A172 (cell line): Measurements from ENCODE around the gene RASL10A. TPM values are rescaled to one million over a fixed set of nuclear protein-coding genes. Genes with fewer than 3 reads are reported as not detected.

Experiments used
- DNase-seq: peaks from one replicate; pipeline ENCODE4 v3.0.0-alpha.2; 2015; ENCODE audit warnings: low spot score
- total RNA-seq: library from RNA; depleted of rRNA; stranded (reverse); fragments of >200 nt; shearing (Covaris generic); gene quantifications from 2 replicates; pipeline ENCODE4 v1.2.3, GENCODE V29; 2014; rRNA removed

The RASL10A gene
- total RNA-seq, 1 experiment from 2014 or later = not detected

DNA sequence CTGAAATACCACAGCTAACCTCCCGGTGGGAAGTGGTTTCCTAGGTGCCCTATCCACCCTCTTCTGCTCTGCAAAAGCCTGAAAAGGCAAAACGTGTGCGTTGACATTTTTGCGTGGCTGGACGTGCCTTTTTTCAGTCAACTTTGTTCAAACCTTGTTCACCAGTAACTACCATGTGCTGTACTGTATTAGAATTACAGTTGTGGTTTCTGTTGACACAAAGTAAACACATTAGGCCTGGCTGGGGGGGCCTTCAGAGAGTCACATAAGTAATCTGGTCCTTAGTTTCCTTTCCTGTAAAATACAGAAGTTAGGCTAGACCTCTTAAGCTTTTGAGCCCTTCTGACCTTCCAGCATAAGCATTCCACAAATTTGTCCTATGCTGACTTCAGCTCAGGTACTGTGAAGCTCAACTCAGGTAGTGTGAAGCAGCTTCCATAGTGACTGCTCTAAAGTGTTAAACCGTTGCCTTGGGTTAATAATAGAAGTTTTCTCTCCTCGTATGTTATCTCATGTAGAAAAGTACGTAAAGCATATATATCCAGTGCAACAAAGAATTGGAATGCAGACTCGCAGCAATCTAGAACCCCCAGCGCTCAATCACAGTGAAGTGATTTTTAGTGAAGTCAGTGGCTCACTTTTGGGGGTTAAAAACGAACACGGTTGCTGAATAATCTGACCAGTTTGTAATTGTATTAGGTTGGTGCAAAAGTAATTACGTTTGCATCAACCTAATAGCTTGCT, 45.6 kb downstream of the RASL10A start:
- no peak for DNase-seq

DNA sequence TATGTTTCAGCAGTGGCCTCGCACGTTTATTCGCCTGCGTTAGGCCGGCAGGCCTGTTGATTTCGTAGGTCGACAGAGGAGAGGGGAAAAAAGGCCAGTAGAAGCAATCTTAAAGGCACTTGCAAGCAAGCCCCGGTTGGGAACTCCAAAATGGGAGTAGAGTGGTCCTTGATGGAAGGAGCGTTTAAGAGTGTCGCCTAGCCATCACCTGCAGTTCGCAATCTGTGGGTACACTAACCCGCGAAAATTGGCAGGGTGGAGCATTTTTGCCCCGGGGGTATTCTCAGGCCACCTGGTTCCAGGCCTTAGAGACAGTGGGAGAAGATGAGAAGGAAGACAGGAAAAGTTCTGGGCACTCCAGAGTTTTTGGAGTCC, 46.3 kb downstream of the RASL10A start:
- no peak for DNase-seq

GRCh38 chr22:29268511-29269229, 46.8 kb downstream of the RASL10A start:
- DNase-seq = no peak

DNA sequence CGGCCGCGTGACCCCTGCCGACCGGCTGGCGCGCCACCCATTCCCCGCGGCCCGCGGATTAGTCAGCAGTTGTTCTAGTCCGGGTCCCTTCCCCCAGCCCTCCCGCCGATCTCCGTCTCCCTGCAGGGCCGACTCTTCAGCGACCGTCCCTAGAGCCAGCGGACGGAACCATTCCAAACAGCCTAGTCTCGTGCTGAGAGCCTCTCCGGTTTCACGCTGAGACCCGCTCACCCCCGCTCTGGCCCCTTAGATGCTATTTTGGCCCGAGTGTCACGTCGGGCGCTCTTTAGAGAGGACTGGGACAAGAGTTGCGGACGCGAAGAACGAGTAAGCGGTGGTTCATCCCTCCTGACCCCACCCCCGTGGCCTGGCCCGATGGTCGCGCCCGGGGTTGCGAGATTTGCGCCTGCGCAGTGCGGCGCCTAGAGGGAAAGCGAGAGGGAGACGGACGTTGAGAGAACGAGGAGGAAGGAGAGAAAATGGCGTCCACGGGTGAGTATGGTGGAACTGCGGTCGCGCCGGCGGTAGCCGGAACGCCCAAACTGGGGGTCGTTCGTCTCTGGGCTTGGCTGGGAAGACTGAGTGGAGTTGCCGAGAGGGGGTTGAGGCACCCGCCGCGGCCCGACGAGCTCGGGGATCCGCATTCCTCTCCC, 47.5 kb downstream of the RASL10A start, which contains the start of the genes EWSR1 and RHBDD3:
Gene EWSR1 (plus strand): TSS at position 411 of the 653 bp plus-strand sequence. CDS start 69 bp downstream, at position 480.
Gene RHBDD3 (minus strand): TSS at position 124 of the 653 bp plus-strand sequence. CDS start 2,355 bp downstream, outside the sequence.
- peak; percentile 88 for DNase-seq

DNA sequence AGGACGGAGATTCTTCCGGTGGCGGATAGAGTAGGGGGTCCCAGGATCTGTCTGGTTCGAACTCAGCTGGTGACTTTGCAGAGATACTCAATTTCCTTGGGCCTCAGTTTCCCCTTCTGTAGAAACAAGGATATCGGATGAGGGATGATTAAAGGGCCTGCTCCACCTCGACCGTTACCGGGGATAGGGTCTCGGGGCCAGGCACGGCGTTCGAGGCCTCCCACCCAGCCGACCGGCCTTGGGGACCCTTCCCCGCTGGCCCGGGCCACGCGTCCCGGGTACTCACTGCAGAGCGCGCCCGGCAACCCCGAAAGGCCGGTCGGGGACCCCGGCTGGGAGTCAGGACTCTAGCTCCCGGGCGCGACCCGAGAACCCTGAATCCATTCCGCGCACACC, 48.0 kb downstream of the RASL10A start:
- no peak for DNase-seq

DNA sequence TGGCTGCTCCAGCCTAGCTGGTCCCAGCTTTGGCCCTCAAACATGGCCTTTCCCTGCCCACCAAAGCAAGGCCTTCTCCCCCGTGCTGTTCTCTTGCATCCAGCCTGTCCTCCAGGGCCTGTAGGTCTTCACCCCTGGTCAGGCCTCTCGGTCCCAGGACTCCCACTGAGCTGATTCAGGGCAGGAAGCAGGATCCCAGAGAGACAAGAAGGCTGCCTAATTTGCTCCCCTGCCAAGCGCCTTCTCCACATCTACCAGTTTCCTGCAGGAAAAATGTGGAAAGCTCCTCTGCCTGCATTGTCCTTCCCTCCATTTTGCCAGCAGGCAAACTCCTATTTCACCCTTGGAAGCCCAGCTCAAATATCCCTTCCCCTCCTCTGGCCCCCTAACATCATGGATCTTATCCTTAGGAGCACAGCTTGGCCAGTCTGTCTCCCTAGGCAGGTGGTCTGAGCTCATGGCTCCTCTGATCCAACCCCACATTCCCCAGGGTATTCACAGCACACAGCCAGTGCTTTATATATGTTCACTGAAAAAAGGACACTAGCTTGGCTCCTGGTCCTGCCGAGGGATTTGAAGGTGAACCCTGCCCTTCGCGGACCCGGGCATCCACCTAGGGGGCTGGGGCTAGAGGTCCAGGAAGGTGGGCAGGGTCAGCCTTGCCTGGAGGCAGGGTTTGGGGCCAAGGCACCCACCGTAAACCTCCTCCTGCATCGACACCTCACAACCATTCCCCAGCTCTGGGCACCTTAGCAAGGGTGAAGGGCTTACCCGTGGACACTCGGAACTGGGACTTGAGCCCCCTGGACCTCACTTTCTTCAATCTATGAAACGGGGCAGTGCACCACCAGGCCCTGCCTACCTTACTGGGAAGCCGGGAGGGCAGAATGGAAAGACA, 48.7 kb downstream of the RASL10A start:
- no peak for DNase-seq

- DNase-seq = no peak
Observed at GRCh38 chr22:29265929-29266328, 49.6 kb downstream of the RASL10A start.

DNA sequence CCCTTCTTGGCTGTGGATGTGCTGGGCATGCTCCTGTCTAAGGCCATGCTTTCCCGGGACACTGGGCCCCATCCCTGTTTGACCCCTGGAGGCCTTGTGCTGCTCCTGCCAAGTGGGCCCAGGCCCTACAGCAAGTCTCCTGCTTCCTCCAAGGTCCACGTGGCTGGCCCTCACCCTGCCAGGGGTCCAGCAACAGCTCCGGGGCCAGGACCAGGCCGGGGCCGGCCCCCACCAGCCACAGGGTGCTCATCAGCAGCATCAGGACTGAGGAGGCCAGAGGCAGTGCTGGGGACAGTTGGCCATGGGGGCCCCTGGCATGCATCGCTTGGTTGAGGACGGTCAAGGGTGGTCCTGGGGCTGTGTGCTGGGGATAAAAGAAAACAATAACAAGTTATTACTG, 50.2 kb downstream of the RASL10A start:
- DNase-seq = no peak

GRCh38 chr22:29263791-29264276, 51.7 kb downstream of the RASL10A start:
- no peak for DNase-seq

Other genes starting within 250 kb of the RASL10A start
- gene KREMEN1, start 242.7 kb downstream of the RASL10A start, total RNA-seq = 2.0 and 2.1 TPM in 2 replicates
- gene EMID1, start 109.8 kb downstream of the RASL10A start, total RNA-seq = 0.24 TPM in 1 of 2 replicates, not detected in the other
- gene RHBDD3, start 47.7 kb downstream of the RASL10A start, total RNA-seq = 15.3 and 19.3 TPM in 2 replicates
- gene EWSR1, start 47.4 kb downstream of the RASL10A start, total RNA-seq = 146 and 168 TPM in 2 replicates
- 27.5 and 32.1 TPM in 2 replicates for gene GAS2L1, start 9.0 kb downstream of the RASL10A start, total RNA-seq
- gene AP1B1, start 72.9 kb upstream of the RASL10A start, total RNA-seq = 33.2 and 35.8 TPM in 2 replicates
- not detected in 2 replicates for gene RFPL1, start 122.9 kb upstream of the RASL10A start, total RNA-seq
- gene NEFH, start 164.5 kb upstream of the RASL10A start, total RNA-seq = not detected in 2 replicates
- gene THOC5, start 238.1 kb upstream of the RASL10A start, total RNA-seq = 42.8 and 45.6 TPM in 2 replicates